ENCODE data around the gene RPS4Y2. TPM values are rescaled to one million over a fixed set of nuclear protein-coding genes. Genes with fewer than 3 reads are reported as not detected.

The RPS4Y2 gene
- total RNA-seq, 1 experiment from 2014 or later: not detected

GRCh38 chrY:20781408-20781807 lies 25.5 kb downstream of the RPS4Y2 start:
- TF ChIP-seq, protein P1, sequence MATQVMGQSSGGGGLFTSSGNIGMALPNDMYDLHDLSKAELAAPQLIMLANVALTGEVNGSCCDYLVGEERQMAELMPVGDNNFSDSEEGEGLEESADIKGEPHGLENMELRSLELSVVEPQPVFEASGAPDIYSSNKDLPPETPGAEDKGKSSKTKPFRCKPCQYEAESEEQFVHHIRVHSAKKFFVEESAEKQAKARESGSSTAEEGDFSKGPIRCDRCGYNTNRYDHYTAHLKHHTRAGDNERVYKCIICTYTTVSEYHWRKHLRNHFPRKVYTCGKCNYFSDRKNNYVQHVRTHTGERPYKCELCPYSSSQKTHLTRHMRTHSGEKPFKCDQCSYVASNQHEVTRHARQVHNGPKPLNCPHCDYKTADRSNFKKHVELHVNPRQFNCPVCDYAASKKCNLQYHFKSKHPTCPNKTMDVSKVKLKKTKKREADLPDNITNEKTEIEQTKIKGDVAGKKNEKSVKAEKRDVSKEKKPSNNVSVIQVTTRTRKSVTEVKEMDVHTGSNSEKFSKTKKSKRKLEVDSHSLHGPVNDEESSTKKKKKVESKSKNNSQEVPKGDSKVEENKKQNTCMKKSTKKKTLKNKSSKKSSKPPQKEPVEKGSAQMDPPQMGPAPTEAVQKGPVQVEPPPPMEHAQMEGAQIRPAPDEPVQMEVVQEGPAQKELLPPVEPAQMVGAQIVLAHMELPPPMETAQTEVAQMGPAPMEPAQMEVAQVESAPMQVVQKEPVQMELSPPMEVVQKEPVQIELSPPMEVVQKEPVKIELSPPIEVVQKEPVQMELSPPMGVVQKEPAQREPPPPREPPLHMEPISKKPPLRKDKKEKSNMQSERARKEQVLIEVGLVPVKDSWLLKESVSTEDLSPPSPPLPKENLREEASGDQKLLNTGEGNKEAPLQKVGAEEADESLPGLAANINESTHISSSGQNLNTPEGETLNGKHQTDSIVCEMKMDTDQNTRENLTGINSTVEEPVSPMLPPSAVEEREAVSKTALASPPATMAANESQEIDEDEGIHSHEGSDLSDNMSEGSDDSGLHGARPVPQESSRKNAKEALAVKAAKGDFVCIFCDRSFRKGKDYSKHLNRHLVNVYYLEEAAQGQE (IDR thresholded peaks at IDR 0.05; ENCODE audit: low read depth): no peak
- ChIA-PET RAD21 (ENCODE audit: low non-redundant PET in 1 of 2, low total read pairs in 2 of 2, uncharacterized antibody in 2 of 2, unreplicated experiment in 2 of 2) (no interaction called here), POLR2A (no interaction called here), CTCF (no interaction called here)
- no peak for ATAC-seq
- Histone ChIP-seq H3K79me2 (ENCODE audit: insufficient read depth, low read length) (no peaks in the 10 kb centered on the region), H3K9me3 (ENCODE audit: control insufficient read depth in 1 of 2, insufficient read depth in 1 of 2, low read depth in 1 of 2, low read length in 2 of 2) (no peaks in the 10 kb centered on the region), H2AFZ (ENCODE audit: low read depth, low read length, poor library complexity, severe bottlenecking) (no peak overlapping the region), H3K36me3 (ENCODE audit: control insufficient read depth in 1 of 2, insufficient read depth in 2 of 2, low read length in 2 of 2) (no peaks in the 10 kb centered on the region), H4K20me1 (ENCODE audit: insufficient read depth) (no peaks in the 10 kb centered on the region), H3K27me3 (ENCODE audit: insufficient read depth, low read length) (no peaks in the 10 kb centered on the region), H3K4me1 (ENCODE audit: control insufficient read depth in 1 of 2, insufficient read depth in 2 of 2, low read length in 2 of 2) (no peaks in the 10 kb centered on the region), H3K9ac (ENCODE audit: low read length) (no peak overlapping the region), H3K4me3 (replicated peaks in 1 of 2; ENCODE audit: low read depth in 1 of 2, low read length in 2 of 2) (no peak overlapping the region), H3K4me2 (ENCODE audit: low read length) (no peak overlapping the region), H3K9me2 (ENCODE audit: insufficient read depth) (no peaks in the 10 kb centered on the region), H3K27ac (ENCODE audit: low read depth, low read length) (no peak overlapping the region)
- intact Hi-C loops (cut with micrococcal nuclease): no loop called here
- no peak for DNase-seq (ENCODE audit: low read depth, low spot score)
- BruUV-seq (replicated peaks): no TSS peak

- POLR2A ChIA-PET: no interaction called here
- CTCF ChIA-PET: no interaction called here
These were observed 29.1 kb downstream of the RPS4Y2 start for GRCh38 chrY:20784965-20785364.

More at GRCh38 chrY:20784965-20785364, 29.1 kb downstream of the RPS4Y2 start:
- Histone ChIP-seq H3K9me3 (ENCODE audit: control insufficient read depth in 1 of 2, insufficient read depth in 1 of 2, low read depth in 1 of 2, low read length in 2 of 2) (no peaks in the 10 kb centered on the region), H3K36me3 (ENCODE audit: control insufficient read depth in 1 of 2, insufficient read depth in 2 of 2, low read length in 2 of 2) (no peaks in the 10 kb centered on the region), H3K9ac (ENCODE audit: low read length) (no peak overlapping the region), H4K20me1 (ENCODE audit: insufficient read depth) (no peaks in the 10 kb centered on the region), H3K4me1 (ENCODE audit: control insufficient read depth in 1 of 2, insufficient read depth in 2 of 2, low read length in 2 of 2) (no peaks in the 10 kb centered on the region), H3K4me3 (replicated peaks in 1 of 2; ENCODE audit: low read depth in 1 of 2, low read length in 2 of 2) (no peak overlapping the region), H3K79me2 (ENCODE audit: insufficient read depth, low read length) (no peaks in the 10 kb centered on the region), H3K27ac (ENCODE audit: low read depth, low read length) (no peak overlapping the region), H3K27me3 (ENCODE audit: insufficient read depth, low read length) (no peaks in the 10 kb centered on the region), H3K9me2 (ENCODE audit: insufficient read depth) (no peaks in the 10 kb centered on the region), H2AFZ (ENCODE audit: low read depth, low read length, poor library complexity, severe bottlenecking) (no peak overlapping the region), H3K4me2 (ENCODE audit: low read length) (no peak overlapping the region)
- BruUV-seq (replicated peaks): no TSS peak
- ATAC-seq (no peak), DNase-seq (ENCODE audit: low read depth, low spot score) (no peak)
- intact Hi-C loops (cut with micrococcal nuclease): no loop called here
- TF ChIP-seq RAD21 (IDR thresholded peaks at IDR 0.05; ENCODE audit: low read depth): no peak
- TF ChIP-seq ELF1 (IDR thresholded peaks at IDR 0.05; ENCODE audit: borderline replicate concordance, low read depth): no peak
- no peak for TF ChIP-seq EZH2 (IDR thresholded peaks at IDR 0.05)
- RAD21 ChIA-PET (ENCODE audit: low non-redundant PET in 1 of 2, low total read pairs in 2 of 2, uncharacterized antibody in 2 of 2, unreplicated experiment in 2 of 2): no interaction called here
